ENCODE data around the gene FMN1.

- no peak for TF ChIP-seq CTCF (IDR thresholded peaks at IDR 0.05 in 4 of 5, conservative IDR thresholded peaks at IDR 0.05 in 1 of 5)
- no peak for TF ChIP-seq POLR2A (IDR thresholded peaks at IDR 0.05)
Observed at GRCh38 chr15:32943711-32944110, 250.8 kb downstream of the FMN1 start.

All from gastrocnemius medialis (tissue), 4 donors.